IMR-90 (cell line): ENCODE results near the gene ARID4B. TPM values are rescaled to one million over a fixed set of nuclear protein-coding genes. Genes with fewer than 3 reads are reported as not detected.

Source experiments
- ATAC-seq: fragments of 200-7000 bp; cut with Tn5 transposase; 2 replicates; pipeline ENCODE4 v1.9.1; 2020; ENCODE audit warnings: low read depth, mild to moderate bottlenecking, moderate library complexity
- BruUV-seq: library from RNA; stranded (reverse); fragments of 400-500 nt; replicated peaks from 2 replicates; lab custom pipeline; 2021; lab: Mats Ljungman, UMichigan
- CTCF ChIA-PET: fragments of 300-600 bp; formaldehyde crosslinking; extraction: SDS; loops from one replicate; lab custom pipeline; 2021; ENCODE audit warnings: antibody characterized with exemption; lab: Yijun Ruan, JAX
- POLR2A ChIA-PET: fragments of 300-600 bp; sonication (Branson Sonifier 250); formaldehyde crosslinking; loops from one replicate; lab custom pipeline; 2022; ENCODE audit warnings: antibody characterized with exemption; ENCODE audit not compliant: unreplicated experiment; lab: Charles Lee
- DNase-seq: peaks from one replicate; pipeline ENCODE4 v3.0.0; 2013
- H2AFZ ChIP-seq: replicated peaks from 2 replicates; pipeline ENCODE3; 2013; ENCODE audit warnings: low read length, mild to moderate bottlenecking; ENCODE audit not compliant: poor library complexity
- H2AK5ac ChIP-seq: 2 replicates; pipeline ENCODE4 v1.6.1; 2013; ENCODE audit warnings: low read depth, low read length, inconsistent platforms
- H2AK9ac ChIP-seq: replicated peaks from 2 replicates; pipeline ENCODE3; 2013; ENCODE audit warnings: mild to moderate bottlenecking, low read depth, low read length, moderate library complexity; ENCODE audit not compliant: poor library complexity
- H2BK120ac ChIP-seq: 2 replicates; pipeline ENCODE4 v1.6.1; 2013; ENCODE audit warnings: low read depth, low read length, inconsistent platforms
- H2BK15ac ChIP-seq: 3 replicates; pipeline ENCODE4 v1.6.1; 2013; ENCODE audit warnings: low read depth, low read length, inconsistent platforms
- H2BK20ac ChIP-seq: 2 replicates; pipeline ENCODE4 v1.6.1; 2013; ENCODE audit warnings: low read depth, mild to moderate bottlenecking, inconsistent platforms, low read length, moderate library complexity
- H2BK5ac ChIP-seq: 2 replicates; pipeline ENCODE4 v1.6.1; 2013; ENCODE audit warnings: mild to moderate bottlenecking, low read depth, low read length, inconsistent platforms; ENCODE audit not compliant: poor library complexity, severe bottlenecking
- H3K14ac ChIP-seq: replicated peaks from 2 replicates; pipeline ENCODE4 v1.6.1; 2013; ENCODE audit warnings: low read depth, low read length, inconsistent platforms
- H3K18ac ChIP-seq: 2 replicates; pipeline ENCODE4 v1.6.1; 2013; ENCODE audit warnings: low read depth, low read length, control low read depth
- H3K23ac ChIP-seq: 2 replicates; pipeline ENCODE4 v1.6.1; 2013; ENCODE audit warnings: low read depth, low read length, inconsistent platforms
- H3K27ac ChIP-seq: 2 replicates; pipeline ENCODE4 v1.5.1; 2013; ENCODE audit warnings: mild to moderate bottlenecking, control low read depth, low read length; ENCODE audit not compliant: insufficient read depth
- H3K27me3 ChIP-seq: 2 replicates; pipeline ENCODE4 v1.6.1; 2013; ENCODE audit warnings: low read length; ENCODE audit not compliant: control insufficient read depth, insufficient read depth
- H3K36me3 ChIP-seq: 2 replicates; pipeline ENCODE4 v1.6.1; 2013; ENCODE audit warnings: low read length, mixed read lengths; ENCODE audit not compliant: control insufficient read depth, insufficient read depth
- H3K4ac ChIP-seq: 2 replicates; pipeline ENCODE4 v1.6.1; 2013; ENCODE audit warnings: low read depth, low read length, inconsistent platforms
- H3K4me1 ChIP-seq: 2 replicates; pipeline ENCODE4 v1.6.1; 2013; ENCODE audit warnings: low read length, mixed read lengths; ENCODE audit not compliant: control insufficient read depth, insufficient read depth
- H3K4me2 ChIP-seq: 2 replicates; pipeline ENCODE4 v1.6.1; 2013; ENCODE audit warnings: low read depth, mild to moderate bottlenecking, control low read depth, low read length, moderate library complexity
- H3K4me3 ChIP-seq: 2 replicates; pipeline ENCODE4 v1.5.1; 2013; ENCODE audit warnings: low read depth, mild to moderate bottlenecking, control low read depth, low read length, moderate library complexity; ENCODE audit not compliant: insufficient read depth
- H3K56ac ChIP-seq: 2 replicates; pipeline ENCODE4 v1.6.1; 2013; ENCODE audit warnings: low read length, inconsistent platforms; ENCODE audit not compliant: insufficient read depth; ENCODE audit errors: extremely low read depth
- H3K79me1 ChIP-seq, 2 experiments: 2 replicates each; pipeline ENCODE4 v1.6.1; 2013; ENCODE audit warnings: low read length in 2 of 2, inconsistent platforms in 1 of 2, low read depth in 1 of 2
- H3K9ac ChIP-seq: 2 replicates; pipeline ENCODE4 v1.6.1; 2013; ENCODE audit warnings: low read depth, low read length, control low read depth
- H3K9me1 ChIP-seq: 2 replicates; pipeline ENCODE4 v1.6.1; 2013; ENCODE audit warnings: low read length, inconsistent platforms; ENCODE audit not compliant: insufficient read depth
- H3K9me3 ChIP-seq: 2 replicates; pipeline ENCODE4 v1.6.1; 2013; ENCODE audit warnings: low read length; ENCODE audit not compliant: control insufficient read depth, insufficient read depth
- H4K20me1 ChIP-seq: 2 replicates; pipeline ENCODE4 v1.6.1; 2013; ENCODE audit warnings: low read length, inconsistent platforms; ENCODE audit not compliant: insufficient read depth
- H4K5ac ChIP-seq: 2 replicates; pipeline ENCODE4 v1.6.1; 2013; ENCODE audit warnings: mild to moderate bottlenecking, low read depth, low read length, control low read depth
- H4K8ac ChIP-seq, 2 experiments: 2 replicates each; pipeline ENCODE4 v1.6.1; 2013; ENCODE audit warnings: low read depth in 2 of 2, low read length in 2 of 2, control low read depth in 1 of 2, inconsistent platforms in 1 of 2
- H4K91ac ChIP-seq: 2 replicates; pipeline ENCODE4 v1.6.1; 2013; ENCODE audit warnings: low read depth, low read length, inconsistent platforms; ENCODE audit not compliant: insufficient read depth
- CEBPB ChIP-seq: IDR thresholded peaks from 2 replicates; pipeline ENCODE4 v1.6.1; 2012; ENCODE audit warnings: low read depth, low read length, improper control_type of control experiment
- MXI1 ChIP-seq: IDR thresholded peaks from 2 replicates; pipeline ENCODE4 v1.6.1; 2012; ENCODE audit warnings: low read depth, mild to moderate bottlenecking, low read length, moderate library complexity, borderline replicate concordance
- RFX5 ChIP-seq: IDR thresholded peaks from 2 replicates; pipeline ENCODE4 v1.8.0; 2012; ENCODE audit warnings: low read depth, mild to moderate bottlenecking, low read length, moderate library complexity
- WGBS, 2 experiments: methylation state at CpG; one replicate each; pipeline versions ENCODE4 v1.1.5 to v1.1.7; 2013; ENCODE audit warnings: missing lambda C conversion rate in 2 of 2; ENCODE audit not compliant: insufficient read length in 1 of 2; ENCODE audit errors: extremely low coverage in 2 of 2; 5-methylcytosine and 5-hydroxymethylcytosine counted together
- dilution Hi-C: fragments of 300-500 bp; cut with HindIII; formaldehyde crosslinking; loops from one replicate; pipeline ENCODE4 v1.14.3; 2018; ENCODE audit warnings: low sequenced_read_pairs; ENCODE audit not compliant: unreplicated experiment
- in situ Hi-C: fragments of 300-500 bp; cut with MboI; formaldehyde crosslinking; loops from 3 replicates; pipeline ENCODE4 v1.14.3; 2019; ENCODE audit warnings: low sequenced_read_pairs, inconsistent platforms, mixed read lengths
- intact Hi-C: fragments of 100-400 bp; cut with micrococcal nuclease; formaldehyde crosslinking; loops from 2 replicates; pipeline ENCODE4 v1.10.0; 2022
- polyA plus RNA-seq, 3 experiments: library from polyadenylated mRNA; depleted of rRNA; stranded (reverse); fragments of >200 nt; gene quantifications; 2 replicates each; pipeline ENCODE4 v1.2.3, GENCODE V29; 2012; ENCODE audit warnings: low replicate concordance in 1 of 3
- total RNA-seq: library from RNA; depleted of rRNA; stranded (reverse); fragments of >200 nt; gene quantifications from 2 replicates; pipeline ENCODE4 v1.2.3, GENCODE V29; 2012

Gene ARID4B
- total and polyA plus RNA-seq, 2 of the 4 experiments (the other 2 are of a cell fraction), result 8.5 to 16.0 TPM

GRCh38 chr1:235180916-235181460, 147.0 kb downstream of the ARID4B start:
- Histone ChIP-seq H2AFZ (no peak overlapping the region), H2BK15ac (no peak overlapping the region), H3K9ac (no peak overlapping the region), H3K27ac (no peak overlapping the region), H3K27me3 (no peaks in the 10 kb centered on the region), H3K14ac (no peak overlapping the region), H3K18ac (no peak overlapping the region), H3K9me1 (no peaks in the 10 kb centered on the region), H2BK120ac (no peak overlapping the region), H4K8ac (no peak overlapping the region), H3K79me1 (peaks cover 11 to 13% of the 10 kb centered on the region in 2 experiments; a peak in 2 of 4 replicates), H2AK5ac (no peak overlapping the region), H2AK9ac (no peak overlapping the region), H3K4ac (no peak overlapping the region), H4K5ac (no peak overlapping the region), H2BK5ac (no peak overlapping the region), H3K36me3 (peaks cover 19% of the 10 kb centered on the region), H3K4me1 (no peaks in the 10 kb centered on the region), H2BK20ac (no peak overlapping the region), H4K20me1 (no peaks in the 10 kb centered on the region), H3K4me3 (no peak overlapping the region), H4K91ac (no peak overlapping the region), H3K56ac (no peak overlapping the region), H3K9me3 (no peaks in the 10 kb centered on the region), H3K23ac (no peak overlapping the region), H3K4me2 (no peak overlapping the region)
- ChIA-PET CTCF (interaction anchor here (1.0 kb wide), 1 partner anchor 18 kb away, joined by 3 read pairs; no protein-coding TSS in a partner anchor), POLR2A (no interaction called here)
- dilution Hi-C loops, result no loop called here
- WGBS, 2 experiments, result no CpG with 5 or more reads among the region's 5 CpGs
- DNase-seq, result no peak
- in situ Hi-C loops, result no loop called here
- TF ChIP-seq MXI1, result no peak
- no peak for TF ChIP-seq RFX5
- no peak for TF ChIP-seq CEBPB
- BruUV-seq, result no TSS peak
- intact Hi-C loops, result no loop called here
- ATAC-seq, result no peak
